A673 (cell line): ENCODE measurements around the gene IGF1R. TPM values are rescaled to one million over a fixed set of nuclear protein-coding genes. Genes with fewer than 3 reads are reported as not detected.

Experiments
- BruUV-seq: library from RNA; stranded (reverse); fragments of 400-500 nt; replicated peaks from 2 replicates; lab custom pipeline; 2021; lab: Mats Ljungman, UMichigan
- CTCF ChIA-PET: fragments of 300-600 bp; sonication (Branson Sonifier 250); formaldehyde crosslinking; loops from one replicate; lab custom pipeline; 2022; ENCODE audit warnings: antibody characterized with exemption; lab: Charles Lee
- POLR2A ChIA-PET: fragments of 300-600 bp; sonication (Branson Sonifier 250); formaldehyde crosslinking; loops from one replicate; lab custom pipeline; 2022; ENCODE audit warnings: antibody characterized with exemption; ENCODE audit not compliant: low non-redundant PET; lab: Charles Lee
- DNase-seq: peaks from one replicate; pipeline ENCODE4 v3.0.0-alpha.2; 2015; ENCODE audit warnings: low spot score
- H3K27ac ChIP-seq: fragments of 200-600 bp; sonication (generic); 2 replicates; pipeline ENCODE4 v1.5.1; 2016; ENCODE audit warnings: mixed run types, low read depth, mild to moderate bottlenecking, mixed read lengths, antibody characterized with exemption, low read length; ENCODE audit not compliant: poor library complexity, severe bottlenecking
- H3K27me3 ChIP-seq: fragments of 200-600 bp; sonication (generic); replicated peaks from 2 replicates; pipeline ENCODE4 v1.6.1; 2017; ENCODE audit warnings: mixed run types, low read depth, mild to moderate bottlenecking, mixed read lengths, antibody characterized with exemption, low read length; ENCODE audit not compliant: insufficient read depth, poor library complexity
- H3K36me3 ChIP-seq: fragments of 200-600 bp; sonication (generic); 2 replicates; pipeline ENCODE4 v1.6.1; 2016; ENCODE audit warnings: mixed run types, mild to moderate bottlenecking, mixed read lengths, antibody characterized with exemption, low read length; ENCODE audit not compliant: insufficient read depth, poor library complexity, severe bottlenecking
- H3K4me1 ChIP-seq: fragments of 200-600 bp; sonication (generic); 2 replicates; pipeline ENCODE4 v1.6.1; 2017; ENCODE audit warnings: mixed run types, mild to moderate bottlenecking, mixed read lengths, antibody characterized with exemption, low read length; ENCODE audit not compliant: insufficient read depth, poor library complexity, severe bottlenecking
- H3K4me3 ChIP-seq: fragments of 200-600 bp; sonication (generic); 2 replicates; pipeline ENCODE4 v1.5.1; 2016; ENCODE audit warnings: low read depth, mixed run types, mild to moderate bottlenecking, mixed read lengths, low read length; ENCODE audit not compliant: poor library complexity, severe bottlenecking
- H3K9me3 ChIP-seq: fragments of 200-600 bp; sonication (generic); 2 replicates; pipeline ENCODE4 v1.6.1; 2016; ENCODE audit warnings: mixed run types, low read depth, mild to moderate bottlenecking, mixed read lengths, antibody characterized with exemption, low read length; ENCODE audit not compliant: poor library complexity, severe bottlenecking
- EZH2 ChIP-seq: fragments of 200-600 bp; sonication (generic); IDR thresholded peaks from 2 replicates; pipeline ENCODE4 v1.6.1; 2017; ENCODE audit warnings: borderline replicate concordance, low read depth, mild to moderate bottlenecking, mixed read lengths, antibody characterized with exemption, low read length; ENCODE audit not compliant: poor library complexity, severe bottlenecking
- intact Hi-C: fragments of 100-400 bp; cut with micrococcal nuclease; formaldehyde crosslinking; loops from one replicate; pipeline ENCODE4 v1.10.0; 2022; ENCODE audit not compliant: unreplicated experiment
- total RNA-seq: library from RNA; stranded (reverse); gene quantifications from 2 replicates; pipeline ENCODE4 v1.2.3, GENCODE V29; 2021
- TF ChIP-seq, protein P1 (sequence below): fragments of 300-800, 200-600 bp; sonication (generic); conservative IDR thresholded peaks from 2 replicates; pipeline ENCODE4 v1.5.1; 2017; ENCODE audit warnings: low read depth, mild to moderate bottlenecking, antibody characterized with exemption, low read length, moderate library complexity, mixed read lengths

Gene IGF1R
- total RNA-seq, 1 experiment from 2014 or later = 34.9 TPM

DNA sequence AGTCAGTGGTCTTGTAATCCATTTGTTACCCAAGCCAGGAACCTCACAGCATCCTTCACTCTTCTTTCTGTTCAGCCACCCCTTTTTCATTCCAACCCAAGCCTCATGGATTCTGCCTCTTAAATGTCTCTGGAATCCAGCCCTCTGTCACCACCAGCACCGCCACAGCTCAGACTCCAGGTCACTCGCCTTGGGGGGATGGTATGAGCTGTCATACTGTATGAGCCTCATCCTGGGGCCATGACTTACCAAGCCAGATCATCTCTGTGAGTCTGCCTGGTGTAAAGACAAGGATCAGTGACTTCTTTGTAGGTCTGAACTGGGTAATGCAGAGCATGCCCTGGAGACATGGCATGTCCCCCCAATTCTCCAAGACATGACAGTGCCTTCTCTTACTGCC, 279.7 kb downstream of the IGF1R start:
- no TSS peak for BruUV-seq
- TF ChIP-seq EZH2 = no peak
- TF ChIP-seq, protein P1, sequence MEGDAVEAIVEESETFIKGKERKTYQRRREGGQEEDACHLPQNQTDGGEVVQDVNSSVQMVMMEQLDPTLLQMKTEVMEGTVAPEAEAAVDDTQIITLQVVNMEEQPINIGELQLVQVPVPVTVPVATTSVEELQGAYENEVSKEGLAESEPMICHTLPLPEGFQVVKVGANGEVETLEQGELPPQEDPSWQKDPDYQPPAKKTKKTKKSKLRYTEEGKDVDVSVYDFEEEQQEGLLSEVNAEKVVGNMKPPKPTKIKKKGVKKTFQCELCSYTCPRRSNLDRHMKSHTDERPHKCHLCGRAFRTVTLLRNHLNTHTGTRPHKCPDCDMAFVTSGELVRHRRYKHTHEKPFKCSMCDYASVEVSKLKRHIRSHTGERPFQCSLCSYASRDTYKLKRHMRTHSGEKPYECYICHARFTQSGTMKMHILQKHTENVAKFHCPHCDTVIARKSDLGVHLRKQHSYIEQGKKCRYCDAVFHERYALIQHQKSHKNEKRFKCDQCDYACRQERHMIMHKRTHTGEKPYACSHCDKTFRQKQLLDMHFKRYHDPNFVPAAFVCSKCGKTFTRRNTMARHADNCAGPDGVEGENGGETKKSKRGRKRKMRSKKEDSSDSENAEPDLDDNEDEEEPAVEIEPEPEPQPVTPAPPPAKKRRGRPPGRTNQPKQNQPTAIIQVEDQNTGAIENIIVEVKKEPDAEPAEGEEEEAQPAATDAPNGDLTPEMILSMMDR = no peak
- H3K9me3 ChIP-seq = no peaks in the 10 kb centered on the region
- intact Hi-C loops = no loop called here
- ChIA-PET CTCF (no interaction called here), POLR2A (no interaction called here)
- no peak overlapping the region for H3K27ac ChIP-seq
- peaks cover 4% of the 10 kb centered on the region for H3K36me3 ChIP-seq
- H3K4me1 ChIP-seq = no peaks in the 10 kb centered on the region
- DNase-seq = no peak
- H3K27me3 ChIP-seq = no peaks in the 10 kb centered on the region
- H3K4me3 ChIP-seq = no peak overlapping the region

DNA sequence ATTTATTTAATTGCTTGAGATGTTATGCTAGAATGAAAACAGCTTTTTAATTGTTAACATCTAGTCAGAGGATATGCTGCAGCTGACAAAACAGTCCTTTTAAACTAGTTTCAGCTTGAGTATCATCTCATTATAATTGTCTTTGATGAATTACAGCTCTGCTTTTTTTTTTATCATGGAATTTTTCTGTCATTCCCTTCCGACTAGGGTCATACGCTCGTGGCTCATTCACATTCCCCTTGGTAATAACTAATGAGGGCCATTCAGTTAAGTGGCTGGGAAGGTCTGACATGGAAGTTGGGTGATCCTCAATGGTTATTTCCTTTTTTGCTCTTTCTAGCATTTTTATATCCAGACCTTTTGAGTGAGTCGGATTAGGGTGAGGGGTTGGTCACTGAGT, 282.2 kb downstream of the IGF1R start:
- BruUV-seq = no TSS peak
- POLR2A ChIA-PET = interaction anchor here (0.6 kb wide), 1 partner anchor 858 kb away, joined by 3 read pairs; no protein-coding TSS in a partner anchor

DNA sequence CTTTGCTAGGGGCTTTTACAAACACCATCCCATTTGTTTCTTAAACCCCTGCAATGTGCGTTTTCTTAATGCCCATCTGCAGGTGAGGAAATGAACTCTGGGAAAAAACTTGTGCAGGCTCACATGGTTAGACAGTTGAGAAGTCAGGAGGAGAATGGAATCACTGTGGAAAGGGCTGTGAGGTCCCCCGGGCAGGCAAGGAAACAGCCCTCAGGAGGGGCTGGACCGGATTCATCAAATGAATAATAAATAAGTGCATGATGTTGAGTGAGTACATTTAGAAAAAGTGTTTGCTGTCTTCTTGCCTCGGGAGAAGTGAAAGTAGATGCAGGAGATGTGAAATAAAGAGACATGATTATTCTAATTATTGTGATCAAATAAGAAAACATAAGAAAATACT, 282.7 kb downstream of the IGF1R start:
- intact Hi-C loops = no loop called here
- TF ChIP-seq, protein P1 = no peak
- TF ChIP-seq EZH2 = no peak
- Histone ChIP-seq H3K9me3 (no peaks in the 10 kb centered on the region), H3K36me3 (no peaks in the 10 kb centered on the region), H3K27ac (no peak overlapping the region), H3K27me3 (no peaks in the 10 kb centered on the region), H3K4me1 (no peaks in the 10 kb centered on the region), H3K4me3 (no peak overlapping the region)
- no TSS peak for BruUV-seq
- no peak for DNase-seq
- CTCF ChIA-PET = no interaction called here
- POLR2A ChIA-PET = no interaction called here

More for the DNA sequence above, 282.2 kb downstream of the IGF1R start:
- intact Hi-C loops = no loop called here
- H3K9me3 ChIP-seq = no peaks in the 10 kb centered on the region
- no peak for DNase-seq
- no peaks in the 10 kb centered on the region for H3K27me3 ChIP-seq
- H3K4me1 ChIP-seq = no peaks in the 10 kb centered on the region
- no peak overlapping the region for H3K27ac ChIP-seq
- TF ChIP-seq, protein P1 = no peak
- TF ChIP-seq EZH2 = no peak
- no peak overlapping the region for H3K4me3 ChIP-seq
- no peaks in the 10 kb centered on the region for H3K36me3 ChIP-seq
- CTCF ChIA-PET = no interaction called here
